Measurements from ENCODE around the gene TMA7B.

DNA sequence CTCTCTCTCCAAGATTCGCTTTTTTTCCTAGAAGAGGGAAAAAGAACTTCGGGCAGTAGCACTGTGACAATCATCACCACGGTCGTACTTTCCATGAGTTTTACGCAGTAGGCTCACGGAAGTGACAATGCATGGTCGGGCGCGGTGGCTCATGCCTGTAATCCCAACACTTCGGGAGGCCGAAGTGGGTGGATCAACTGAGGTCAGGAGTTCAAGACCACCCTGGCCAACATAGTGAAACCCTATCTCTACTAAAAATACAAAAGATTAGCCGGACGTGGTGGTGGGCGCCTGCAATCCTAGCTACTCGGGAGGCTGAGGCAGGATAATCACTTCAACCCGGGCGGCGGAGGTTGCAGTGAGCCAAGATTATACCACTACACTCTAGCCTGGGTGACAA is 35.9 kb upstream of the TMA7B start:
- TF ChIP-seq, protein P1, sequence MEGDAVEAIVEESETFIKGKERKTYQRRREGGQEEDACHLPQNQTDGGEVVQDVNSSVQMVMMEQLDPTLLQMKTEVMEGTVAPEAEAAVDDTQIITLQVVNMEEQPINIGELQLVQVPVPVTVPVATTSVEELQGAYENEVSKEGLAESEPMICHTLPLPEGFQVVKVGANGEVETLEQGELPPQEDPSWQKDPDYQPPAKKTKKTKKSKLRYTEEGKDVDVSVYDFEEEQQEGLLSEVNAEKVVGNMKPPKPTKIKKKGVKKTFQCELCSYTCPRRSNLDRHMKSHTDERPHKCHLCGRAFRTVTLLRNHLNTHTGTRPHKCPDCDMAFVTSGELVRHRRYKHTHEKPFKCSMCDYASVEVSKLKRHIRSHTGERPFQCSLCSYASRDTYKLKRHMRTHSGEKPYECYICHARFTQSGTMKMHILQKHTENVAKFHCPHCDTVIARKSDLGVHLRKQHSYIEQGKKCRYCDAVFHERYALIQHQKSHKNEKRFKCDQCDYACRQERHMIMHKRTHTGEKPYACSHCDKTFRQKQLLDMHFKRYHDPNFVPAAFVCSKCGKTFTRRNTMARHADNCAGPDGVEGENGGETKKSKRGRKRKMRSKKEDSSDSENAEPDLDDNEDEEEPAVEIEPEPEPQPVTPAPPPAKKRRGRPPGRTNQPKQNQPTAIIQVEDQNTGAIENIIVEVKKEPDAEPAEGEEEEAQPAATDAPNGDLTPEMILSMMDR (conservative IDR thresholded peaks at IDR 0.05; ENCODE audit: low read depth, low read length) = no peak
- TF ChIP-seq EZH2 (IDR thresholded peaks at IDR 0.05; ENCODE audit: low read length, unreplicated experiment) = no peak
